GM10248 (cell line): Measurements from ENCODE around the gene ZFP69B.

Experiments used
- CTCF ChIA-PET: fragments of 300-600 bp; sonication (Branson Sonifier 250); formaldehyde crosslinking; extraction: SDS; loops from one replicate; lab custom pipeline; 2021; ENCODE audit warnings: antibody characterized with exemption; lab: Yijun Ruan, JAX
- POLR2A ChIA-PET: fragments of 350-650 bp; sonication (Branson Sonifier 250); formaldehyde crosslinking; extraction: SDS; loops from one replicate; lab custom pipeline; 2020; ENCODE audit warnings: antibody characterized with exemption; lab: Yijun Ruan, JAX
- DNase-seq: peaks from one replicate; pipeline ENCODE4 v3.0.0; 2012; ENCODE audit errors: extremely low spot score
- TF ChIP-seq, protein P1 (sequence below): IDR thresholded peaks from 2 replicates; pipeline ENCODE4 v1.5.1; 2012; ENCODE audit warnings: mild to moderate bottlenecking, low read depth; ENCODE audit errors: extremely low read depth, missing control alignments, control extremely low read depth

The ZFP69B gene

DNA sequence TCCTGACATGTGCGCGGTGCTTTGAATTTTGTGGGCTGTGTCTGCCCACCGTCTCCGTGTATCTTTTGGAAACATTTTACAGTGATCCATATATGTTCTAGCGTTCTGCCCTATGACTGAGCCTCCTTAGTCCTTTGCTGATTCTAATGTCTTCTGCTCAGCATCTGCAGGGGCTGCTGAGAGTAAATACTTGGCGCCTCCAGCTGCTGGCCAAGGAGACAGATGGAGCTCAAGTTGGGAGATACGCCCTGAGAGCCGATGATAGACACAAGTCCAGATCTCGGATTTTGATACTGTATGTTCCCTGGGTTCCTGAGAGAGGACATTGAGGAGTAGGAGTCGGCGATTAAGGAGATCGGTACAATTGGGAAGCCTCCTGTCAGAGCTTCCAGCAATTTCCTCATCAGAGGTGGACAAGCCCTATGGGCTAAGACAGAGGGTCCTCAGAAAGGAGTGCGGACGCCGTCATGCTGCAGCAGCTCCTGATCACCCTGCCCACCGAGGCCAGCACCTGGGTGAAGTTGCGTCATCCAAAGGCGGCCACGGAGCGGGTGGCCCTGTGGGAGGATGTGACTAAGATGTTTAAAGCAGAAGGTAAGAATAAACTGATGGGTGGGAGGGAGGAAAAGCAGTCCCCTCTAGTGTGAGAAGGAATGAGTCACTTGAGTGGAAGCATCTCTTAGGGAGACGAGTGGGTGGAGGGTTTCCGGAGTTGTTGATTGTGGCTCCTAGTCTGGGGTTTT is 390 bp downstream of the ZFP69B start:
- TF ChIP-seq, protein P1, sequence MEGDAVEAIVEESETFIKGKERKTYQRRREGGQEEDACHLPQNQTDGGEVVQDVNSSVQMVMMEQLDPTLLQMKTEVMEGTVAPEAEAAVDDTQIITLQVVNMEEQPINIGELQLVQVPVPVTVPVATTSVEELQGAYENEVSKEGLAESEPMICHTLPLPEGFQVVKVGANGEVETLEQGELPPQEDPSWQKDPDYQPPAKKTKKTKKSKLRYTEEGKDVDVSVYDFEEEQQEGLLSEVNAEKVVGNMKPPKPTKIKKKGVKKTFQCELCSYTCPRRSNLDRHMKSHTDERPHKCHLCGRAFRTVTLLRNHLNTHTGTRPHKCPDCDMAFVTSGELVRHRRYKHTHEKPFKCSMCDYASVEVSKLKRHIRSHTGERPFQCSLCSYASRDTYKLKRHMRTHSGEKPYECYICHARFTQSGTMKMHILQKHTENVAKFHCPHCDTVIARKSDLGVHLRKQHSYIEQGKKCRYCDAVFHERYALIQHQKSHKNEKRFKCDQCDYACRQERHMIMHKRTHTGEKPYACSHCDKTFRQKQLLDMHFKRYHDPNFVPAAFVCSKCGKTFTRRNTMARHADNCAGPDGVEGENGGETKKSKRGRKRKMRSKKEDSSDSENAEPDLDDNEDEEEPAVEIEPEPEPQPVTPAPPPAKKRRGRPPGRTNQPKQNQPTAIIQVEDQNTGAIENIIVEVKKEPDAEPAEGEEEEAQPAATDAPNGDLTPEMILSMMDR: no peak
- ChIA-PET CTCF (interaction anchor here (1.0 to 2.3 kb wide), 6 partner anchors 11 to 64 kb away, joined by 3 to 7 read pairs (median 3); no protein-coding TSS in a partner anchor), POLR2A (interaction anchor here (0.5 kb wide), 2 partner anchors 90 to 138 kb away, joined by 3 to 4 read pairs; no protein-coding TSS in a partner anchor)
- peak; percentile 75 for DNase-seq

DNA sequence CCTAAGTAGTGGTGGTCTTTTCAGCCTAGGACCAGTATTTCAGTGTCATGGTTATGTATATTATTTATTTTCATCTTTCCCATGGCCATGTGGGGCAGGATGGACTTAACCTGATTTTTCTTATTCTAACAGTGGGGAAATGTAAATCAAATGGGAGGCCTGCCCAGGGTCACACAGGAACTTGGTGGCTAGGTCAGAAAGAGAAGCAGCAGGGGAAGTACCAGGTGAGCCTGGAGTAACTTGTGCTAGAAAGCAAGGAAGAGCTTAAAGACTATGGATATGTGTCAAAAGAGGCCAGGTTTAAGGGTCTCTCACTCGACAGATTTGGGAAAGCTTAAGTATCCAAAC is 936 bp downstream of the ZFP69B start:
- ChIA-PET POLR2A (interaction anchor here (0.5 kb wide), 2 partner anchors 90 to 138 kb away, joined by 3 to 4 read pairs; no protein-coding TSS in a partner anchor), CTCF (interaction anchor here (1.2 to 2.3 kb wide), 3 partner anchors 13 to 27 kb away, joined by 3 to 7 read pairs (median 4); no protein-coding TSS in a partner anchor)
- DNase-seq: no peak
- TF ChIP-seq, protein P1: no peak

DNA sequence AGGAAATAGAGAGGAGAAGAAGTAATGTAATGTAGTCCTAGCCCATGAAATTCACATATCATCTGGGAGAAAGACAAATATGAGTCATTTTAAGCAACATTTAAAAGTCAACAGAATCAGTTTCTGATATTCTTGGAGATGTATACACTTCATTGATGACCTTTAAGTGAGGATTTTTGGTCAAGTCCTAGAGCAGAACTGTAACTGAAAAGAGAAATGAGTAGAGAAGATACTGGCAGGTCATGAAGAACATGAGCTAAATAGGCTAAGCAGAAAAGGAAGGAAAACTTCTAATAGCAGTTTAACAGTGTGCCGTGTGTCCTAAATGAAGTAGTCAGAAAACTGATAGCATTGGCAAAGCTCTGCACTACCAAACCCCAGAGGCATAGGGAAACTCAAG is 4.6 kb downstream of the ZFP69B start:
- ChIA-PET POLR2A (no interaction called here), CTCF (no interaction called here)
- TF ChIP-seq, protein P1: no peak
- DNase-seq: no peak

DNA sequence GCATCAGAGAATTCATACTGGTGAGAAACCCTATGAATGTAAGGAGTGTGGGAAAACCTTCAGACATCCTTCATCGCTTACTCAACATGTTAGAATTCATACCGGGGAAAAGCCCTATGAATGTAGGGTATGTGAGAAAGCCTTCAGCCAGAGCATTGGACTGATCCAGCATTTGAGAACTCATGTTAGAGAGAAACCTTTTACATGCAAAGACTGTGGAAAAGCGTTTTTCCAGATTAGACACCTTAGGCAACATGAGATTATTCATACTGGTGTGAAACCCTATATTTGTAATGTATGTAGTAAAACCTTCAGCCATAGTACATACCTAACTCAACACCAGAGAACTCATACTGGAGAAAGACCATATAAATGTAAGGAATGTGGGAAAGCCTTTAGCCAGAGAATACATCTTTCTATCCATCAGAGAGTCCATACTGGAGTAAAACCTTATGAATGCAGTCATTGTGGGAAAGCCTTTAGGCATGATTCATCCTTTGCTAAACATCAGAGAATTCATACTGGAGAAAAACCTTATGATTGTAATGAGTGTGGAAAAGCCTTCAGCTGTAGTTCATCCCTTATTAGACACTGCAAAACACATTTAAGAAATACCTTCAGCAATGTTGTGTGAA is 12.8 kb downstream of the ZFP69B start:
- TF ChIP-seq, protein P1: no peak
- ChIA-PET POLR2A (no interaction called here), CTCF (no interaction called here)
- no peak for DNase-seq

DNA sequence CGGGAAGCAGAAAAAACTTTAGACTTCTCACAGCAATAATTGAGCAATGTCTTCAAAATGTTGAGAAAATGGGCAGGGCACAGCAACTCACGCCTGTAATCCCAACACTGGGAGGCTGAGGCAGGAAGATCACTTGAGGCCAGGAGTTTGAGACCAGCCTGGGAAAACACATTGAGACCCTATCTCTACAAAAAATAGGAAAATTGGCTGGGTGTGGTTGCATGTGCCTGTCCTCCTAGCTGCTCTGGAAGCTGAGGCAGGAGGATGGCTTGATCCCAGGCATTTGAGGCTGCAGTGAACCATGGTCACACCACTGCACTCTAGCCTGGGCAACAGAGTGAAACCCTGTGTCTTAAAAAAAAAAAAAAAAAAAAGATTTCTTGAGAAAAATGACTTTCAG is 19.1 kb downstream of the ZFP69B start:
- TF ChIP-seq, protein P1: no peak
- POLR2A ChIA-PET: no interaction called here
- no peak for DNase-seq
- CTCF ChIA-PET: no interaction called here

DNA sequence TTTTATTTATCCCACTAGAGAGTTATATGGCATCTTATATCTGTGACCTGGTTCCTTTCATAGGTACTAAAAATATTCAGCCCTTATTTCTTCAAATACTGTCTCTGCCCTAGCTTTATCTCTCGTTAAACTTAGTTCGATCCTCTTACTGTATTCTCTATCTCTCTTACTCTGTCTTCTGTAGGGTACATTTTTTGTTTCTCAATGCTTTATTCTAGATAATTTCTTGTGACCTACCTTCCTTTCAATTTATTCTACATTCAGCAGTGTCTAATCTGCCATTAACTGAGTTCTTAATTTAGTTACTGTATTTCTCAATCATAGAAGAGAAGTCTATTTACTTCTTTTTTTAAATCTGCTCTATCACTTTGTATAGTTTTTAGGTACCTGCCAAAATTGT is 25.0 kb downstream of the ZFP69B start:
- TF ChIP-seq, protein P1: no peak
- ChIA-PET CTCF (no interaction called here), POLR2A (no interaction called here)
- no peak for DNase-seq
